Uterus (tissue), 2 donors: ENCODE results near the gene MCAT.

Source experiments
- CTCF ChIP-seq, 4 experiments: fragments of 200-600 bp in 2 of 4; fragments of 450-650 bp in 2 of 4; sonication (generic) in 2 of 4; IDR thresholded peaks; one replicate each; pipeline ENCODE4 v1.5.1; 2016 to 2019; ENCODE audit warnings: antibody characterized with exemption in 4 of 4, mild to moderate bottlenecking in 2 of 4, moderate library complexity in 1 of 4
- POLR2A ChIP-seq, 2 donors: fragments of 450-650 bp; IDR thresholded peaks; one replicate each; pipeline ENCODE4 v1.6.1; 2016; ENCODE audit warnings: antibody characterized with exemption in 2 of 2, mild to moderate bottlenecking in 1 of 2, moderate library complexity in 1 of 2

GRCh38 chr22:43129426-43130425, 13.5 kb downstream of the MCAT start:
- TF ChIP-seq CTCF (IDR thresholded peaks at IDR 0.05) = no peak
- no peak for TF ChIP-seq POLR2A (IDR thresholded peaks at IDR 0.05)
